WTC11 (cell line): ENCODE measurements around the gene EIF5A.

Source experiments
- CREB1 ChIP-seq: sonication (generic); formaldehyde crosslinking; IDR thresholded peaks from 2 replicates; pipeline ENCODE4 v1.8.0; 2023; ENCODE audit warnings: mild to moderate bottlenecking, missing genetic modification reagents
- ELF4 ChIP-seq: sonication (generic); formaldehyde crosslinking; IDR thresholded peaks from 2 replicates; pipeline ENCODE4 v1.8.1; 2022; ENCODE audit warnings: low read depth, mild to moderate bottlenecking, moderate library complexity, missing genetic modification reagents
- FOXP1 ChIP-seq: sonication (generic); formaldehyde crosslinking; IDR thresholded peaks from 2 replicates; pipeline ENCODE4 v1.8.0; 2022; ENCODE audit warnings: missing genetic modification reagents, mild to moderate bottlenecking, moderate library complexity, borderline replicate concordance
- GABPB1 ChIP-seq: sonication (generic); formaldehyde crosslinking; IDR thresholded peaks from 2 replicates; pipeline ENCODE4 v1.8.1; 2023; ENCODE audit warnings: mild to moderate bottlenecking, missing genetic modification reagents
- MXD4 ChIP-seq: fragments of 250-450 bp; sonication (Bioruptor Pico); IDR thresholded peaks from 2 replicates; pipeline ENCODE4 v1.8.0; 2021; ENCODE audit warnings: mild to moderate bottlenecking, moderate library complexity, borderline replicate concordance
- RELA ChIP-seq: sonication (generic); formaldehyde crosslinking; IDR thresholded peaks from 2 replicates; pipeline ENCODE4 v1.8.1; 2022; ENCODE audit warnings: missing genetic modification reagents, mild to moderate bottlenecking, borderline replicate concordance
- SP1 ChIP-seq: sonication (generic); formaldehyde crosslinking; conservative IDR thresholded peaks from 2 replicates; pipeline ENCODE4 v1.8.1; 2022; ENCODE audit warnings: missing genetic modification reagents
- TEAD4 ChIP-seq: sonication (generic); formaldehyde crosslinking; IDR thresholded peaks from 2 replicates; pipeline ENCODE4 v1.8.0; 2022; ENCODE audit warnings: mild to moderate bottlenecking, missing genetic modification reagents
- ZNF232 ChIP-seq: sonication (generic); formaldehyde crosslinking; IDR thresholded peaks from 2 replicates; pipeline ENCODE4 v1.8.0; 2022; ENCODE audit warnings: mild to moderate bottlenecking, missing genetic modification reagents
- TF ChIP-seq, protein P1 (sequence below): sonication (generic); formaldehyde crosslinking; IDR thresholded peaks from 2 replicates; pipeline ENCODE4 v1.8.0; 2022; ENCODE audit warnings: mild to moderate bottlenecking, missing genetic modification reagents
- TF ChIP-seq, protein P2 (sequence below): fragments of 250-450 bp; sonication (Bioruptor Pico); IDR thresholded peaks from 2 replicates; pipeline ENCODE4 v2.1.2; 2022; ENCODE audit warnings: mild to moderate bottlenecking, moderate library complexity
- TF ChIP-seq, protein P3 (sequence below): fragments of 200-600 bp; IDR thresholded peaks from 2 replicates; pipeline ENCODE4 v1.8.0; 2022; ENCODE audit warnings: antibody characterized with exemption
- TF ChIP-seq, protein P4 (sequence below): sonication (generic); formaldehyde crosslinking; IDR thresholded peaks from 2 replicates; pipeline ENCODE4 v1.8.0; 2022; ENCODE audit warnings: mild to moderate bottlenecking, missing genetic modification reagents

GRCh38 chr17:7290166-7290565 is 17.3 kb upstream of the EIF5A start:
- no peak for TF ChIP-seq RELA (CRISPR knock-in tag)
- TF ChIP-seq, protein P1, sequence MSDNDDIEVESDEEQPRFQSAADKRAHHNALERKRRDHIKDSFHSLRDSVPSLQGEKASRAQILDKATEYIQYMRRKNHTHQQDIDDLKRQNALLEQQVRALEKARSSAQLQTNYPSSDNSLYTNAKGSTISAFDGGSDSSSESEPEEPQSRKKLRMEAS (CRISPR knock-in tag): no peak
- TF ChIP-seq, protein P2, sequence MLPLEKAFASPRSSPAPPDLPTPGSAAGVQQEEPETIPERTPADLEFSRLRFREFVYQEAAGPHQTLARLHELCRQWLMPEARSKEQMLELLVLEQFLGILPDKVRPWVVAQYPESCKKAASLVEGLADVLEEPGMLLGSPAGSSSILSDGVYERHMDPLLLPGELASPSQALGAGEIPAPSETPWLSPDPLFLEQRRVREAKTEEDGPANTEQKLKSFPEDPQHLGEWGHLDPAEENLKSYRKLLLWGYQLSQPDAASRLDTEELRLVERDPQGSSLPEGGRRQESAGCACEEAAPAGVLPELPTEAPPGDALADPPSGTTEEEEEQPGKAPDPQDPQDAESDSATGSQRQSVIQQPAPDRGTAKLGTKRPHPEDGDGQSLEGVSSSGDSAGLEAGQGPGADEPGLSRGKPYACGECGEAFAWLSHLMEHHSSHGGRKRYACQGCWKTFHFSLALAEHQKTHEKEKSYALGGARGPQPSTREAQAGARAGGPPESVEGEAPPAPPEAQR (CRISPR knock-in tag): no peak
- TF ChIP-seq, protein P3, sequence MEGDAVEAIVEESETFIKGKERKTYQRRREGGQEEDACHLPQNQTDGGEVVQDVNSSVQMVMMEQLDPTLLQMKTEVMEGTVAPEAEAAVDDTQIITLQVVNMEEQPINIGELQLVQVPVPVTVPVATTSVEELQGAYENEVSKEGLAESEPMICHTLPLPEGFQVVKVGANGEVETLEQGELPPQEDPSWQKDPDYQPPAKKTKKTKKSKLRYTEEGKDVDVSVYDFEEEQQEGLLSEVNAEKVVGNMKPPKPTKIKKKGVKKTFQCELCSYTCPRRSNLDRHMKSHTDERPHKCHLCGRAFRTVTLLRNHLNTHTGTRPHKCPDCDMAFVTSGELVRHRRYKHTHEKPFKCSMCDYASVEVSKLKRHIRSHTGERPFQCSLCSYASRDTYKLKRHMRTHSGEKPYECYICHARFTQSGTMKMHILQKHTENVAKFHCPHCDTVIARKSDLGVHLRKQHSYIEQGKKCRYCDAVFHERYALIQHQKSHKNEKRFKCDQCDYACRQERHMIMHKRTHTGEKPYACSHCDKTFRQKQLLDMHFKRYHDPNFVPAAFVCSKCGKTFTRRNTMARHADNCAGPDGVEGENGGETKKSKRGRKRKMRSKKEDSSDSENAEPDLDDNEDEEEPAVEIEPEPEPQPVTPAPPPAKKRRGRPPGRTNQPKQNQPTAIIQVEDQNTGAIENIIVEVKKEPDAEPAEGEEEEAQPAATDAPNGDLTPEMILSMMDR: no peak
- TF ChIP-seq, protein P4, sequence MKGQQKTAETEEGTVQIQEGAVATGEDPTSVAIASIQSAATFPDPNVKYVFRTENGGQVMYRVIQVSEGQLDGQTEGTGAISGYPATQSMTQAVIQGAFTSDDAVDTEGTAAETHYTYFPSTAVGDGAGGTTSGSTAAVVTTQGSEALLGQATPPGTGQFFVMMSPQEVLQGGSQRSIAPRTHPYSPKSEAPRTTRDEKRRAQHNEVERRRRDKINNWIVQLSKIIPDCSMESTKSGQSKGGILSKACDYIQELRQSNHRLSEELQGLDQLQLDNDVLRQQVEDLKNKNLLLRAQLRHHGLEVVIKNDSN: no peak
- TF ChIP-seq SP1 (CRISPR knock-in tag): no peak
- no peak for TF ChIP-seq ELF4 (CRISPR knock-in tag)
- TF ChIP-seq CREB1 (CRISPR knock-in tag): no peak
- TF ChIP-seq TEAD4 (CRISPR knock-in tag): no peak
- no peak for TF ChIP-seq FOXP1 (CRISPR knock-in tag)
- no peak for TF ChIP-seq GABPB1
- no peak for TF ChIP-seq ZNF232
- TF ChIP-seq MXD4 (CRISPR knock-in tag): no peak
